Anterior cingulate cortex (tissue), 58 donors: ENCODE measurements around the gene THSD8.
"Not testable (repeated sequence)": the region's sequence is repeated elsewhere in the genome, so short reads cannot be mapped to it uniquely, and the experiment has no call there.

Experiments
- DNase-seq, 58 donors: peaks; one replicate each; lab custom pipeline; 2025; lab: John Stamatoyannopoulos, UW

The THSD8 gene

DNA sequence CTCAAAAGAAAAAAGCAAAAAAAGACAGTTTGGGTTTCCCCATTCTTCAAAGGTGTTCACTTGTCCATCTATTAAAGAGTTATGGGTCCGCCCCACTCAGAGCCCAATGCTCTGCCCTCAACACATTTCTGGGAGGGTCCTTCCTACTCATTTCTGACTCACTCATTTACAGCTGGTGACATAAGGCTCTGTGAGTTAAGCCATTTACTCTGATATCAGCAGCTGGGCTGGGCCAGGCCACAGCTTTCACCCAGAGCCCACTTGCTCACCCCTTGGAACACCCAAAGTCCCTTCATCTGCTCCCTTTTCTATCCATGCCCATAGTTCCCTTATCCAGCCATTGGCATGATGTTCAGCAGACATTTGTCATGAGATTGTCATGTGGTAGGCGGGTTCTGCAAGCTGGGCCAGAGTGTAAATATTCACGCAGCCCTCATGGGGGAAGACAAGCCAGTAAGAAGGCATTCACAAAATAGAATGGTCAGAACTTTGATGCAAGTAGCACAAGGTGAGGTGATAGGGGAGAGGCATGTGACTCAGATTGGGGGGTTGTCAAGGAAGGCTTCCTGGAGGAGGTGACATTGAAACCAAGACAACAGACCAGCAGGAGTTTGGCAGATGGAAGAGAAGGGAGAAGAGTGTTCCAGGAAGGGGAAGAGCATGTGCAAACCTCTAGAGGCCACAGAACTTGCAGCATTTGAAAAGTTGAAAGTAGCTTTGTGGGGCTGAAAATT, 42.3 kb downstream of the THSD8 start:
- DNase-seq: no peak

DNA sequence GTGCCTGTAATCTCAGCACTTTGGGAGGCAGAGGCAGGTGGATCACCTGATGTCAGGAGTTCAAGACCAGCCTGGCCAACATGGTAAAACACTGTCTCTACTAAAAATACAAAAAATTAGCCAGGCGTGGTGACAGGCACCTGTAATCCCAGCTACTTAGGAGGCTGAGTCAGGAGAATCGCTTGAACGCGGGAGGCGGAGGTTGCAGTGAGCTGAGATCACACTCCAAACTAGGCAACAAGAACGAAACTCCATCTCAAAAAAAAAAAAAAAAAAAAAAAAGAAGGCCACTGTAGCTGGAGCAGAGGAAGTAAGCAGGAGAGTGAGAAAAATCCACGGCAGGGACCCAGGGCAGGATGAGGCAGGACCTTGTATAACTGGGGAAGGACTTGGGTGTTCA, 44.7 kb downstream of the THSD8 start:
- not testable (repeated sequence) for DNase-seq

DNA sequence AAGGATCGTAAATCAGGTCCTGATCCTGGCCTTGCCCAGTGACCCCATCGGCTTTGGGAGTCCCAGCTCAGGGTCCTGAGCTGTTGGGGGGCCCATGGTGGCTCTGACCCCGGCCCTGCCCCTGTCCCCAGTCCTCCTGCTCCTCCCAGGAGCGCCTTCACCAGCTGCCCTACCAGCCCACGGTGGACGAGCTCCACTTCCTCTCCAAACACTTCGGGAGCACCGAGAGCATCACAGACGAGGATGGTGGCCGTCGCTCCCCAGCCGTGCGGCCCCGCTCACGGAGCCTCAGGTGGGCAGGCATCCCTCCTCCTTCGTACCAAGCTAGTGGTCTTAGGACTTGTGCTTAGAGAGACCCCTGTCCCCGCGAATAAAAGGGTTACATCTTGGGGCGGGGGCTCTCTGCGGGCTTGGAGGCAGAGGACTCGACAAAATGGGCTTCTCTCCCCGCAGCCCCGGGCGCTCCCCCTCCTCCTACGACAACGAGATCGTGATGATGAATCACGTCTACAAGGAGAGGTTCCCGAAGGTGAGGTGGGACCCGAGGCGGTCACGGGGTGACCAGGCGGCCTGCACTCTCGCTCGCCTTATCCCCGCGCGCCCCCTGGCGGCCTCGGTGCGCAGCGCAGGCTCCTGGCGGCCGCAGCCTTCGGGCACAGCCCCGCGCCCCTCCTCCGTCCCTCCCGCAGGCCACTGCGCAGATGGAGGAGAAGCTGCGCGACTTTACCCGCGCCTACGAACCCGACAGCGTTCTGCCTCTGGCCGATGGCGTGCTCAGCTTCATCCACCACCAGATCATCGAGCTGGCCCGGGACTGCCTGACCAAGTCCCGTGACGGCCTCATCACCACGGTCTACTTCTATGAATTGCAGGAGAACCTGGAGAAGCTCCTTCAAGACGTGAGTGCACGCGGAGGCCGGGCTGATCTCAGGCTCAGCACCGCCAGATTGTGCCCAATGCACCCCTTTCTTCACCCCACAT, 45.6 kb downstream of the THSD8 start:
- peak in 55 of 58 donors; percentile 6 to 88 (median 64) for DNase-seq
